Small intestine (tissue), 7 donors: ENCODE results near the gene GMPS. TPM values are rescaled to one million over a fixed set of nuclear protein-coding genes. Genes with fewer than 3 reads are reported as not detected.

Experiments
- DNase-seq, 2 donors: peaks; one replicate each; pipeline versions ENCODE4 v3.0.0 to v3.0.0-alpha.2; 2013
- FAIRE-seq: peaks from 2 replicates; lab custom pipeline; 2012; peaks lifted over from hg19 to GRCh38; lab: Jason Lieb, UNC
- H3K27ac ChIP-seq, 3 donors: one replicate each; pipeline ENCODE4 v1.5.1; 2013; ENCODE audit warnings: low read length in 2 of 3, mild to moderate bottlenecking in 2 of 3, control low read depth in 1 of 3, inconsistent platforms in 1 of 3, low read depth in 1 of 3, moderate library complexity in 1 of 3
- H3K27me3 ChIP-seq, 3 donors: one replicate each; pipeline ENCODE4 v1.6.1; 2013; ENCODE audit warnings: low read length in 3 of 3, inconsistent platforms in 1 of 3; ENCODE audit not compliant: control insufficient read depth in 3 of 3, insufficient read depth in 3 of 3
- H3K36me3 ChIP-seq, 3 donors: one replicate each; pipeline ENCODE4 v1.6.1; 2013; ENCODE audit warnings: low read length in 3 of 3, inconsistent platforms in 1 of 3, low read depth in 1 of 3, mild to moderate bottlenecking in 1 of 3, moderate library complexity in 1 of 3; ENCODE audit not compliant: control insufficient read depth in 3 of 3, insufficient read depth in 2 of 3
- H3K4me1 ChIP-seq, 3 donors: one replicate each; pipeline ENCODE4 v1.6.1; 2013; ENCODE audit warnings: low read length in 2 of 3, inconsistent platforms in 1 of 3, low read depth in 1 of 3, mild to moderate bottlenecking in 1 of 3, moderate library complexity in 1 of 3; ENCODE audit not compliant: control insufficient read depth in 3 of 3, insufficient read depth in 2 of 3
- H3K4me3 ChIP-seq, 3 donors: one replicate each; pipeline ENCODE4 v1.5.1; 2013; ENCODE audit warnings: low read length in 3 of 3, control low read depth in 1 of 3, inconsistent platforms in 1 of 3, low read depth in 1 of 3, mild to moderate bottlenecking in 1 of 3, moderate library complexity in 1 of 3
- H3K9me3 ChIP-seq, 2 donors: one replicate each; pipeline ENCODE4 v1.6.1; 2013; ENCODE audit warnings: low read depth in 1 of 2, low read length in 1 of 2; ENCODE audit not compliant: control insufficient read depth in 2 of 2, insufficient read depth in 1 of 2
- WGBS, 3 donors: extraction: QIAGEN DNeasy Blood & Tissue Kit; methylation state at CpG; one replicate each; pipeline ENCODE4 v1.1.7; 2013; 5-methylcytosine and 5-hydroxymethylcytosine counted together
- polyA plus RNA-seq, 4 donors: library from polyadenylated mRNA; stranded (reverse) in 3 of 4; unstranded in 1 of 4; fragments of 200-250 nt in 3 of 4; fragments of 120-200 nt in 1 of 4; gene quantifications; one replicate each; pipeline versions ENCODE4 v1.2.1 to v1.2.3, GENCODE V29; 2013
- donor health status: healthy with polysubstance abuse.
- donor health status: control.
- donor health status: control.
- donor health status: Bipolar disorder and iron deficiency.
- donor health status: healthy.

The GMPS gene
- polyA plus RNA-seq, 4 donors: 8.9 to 39.2 (median 18.9) TPM

DNA sequence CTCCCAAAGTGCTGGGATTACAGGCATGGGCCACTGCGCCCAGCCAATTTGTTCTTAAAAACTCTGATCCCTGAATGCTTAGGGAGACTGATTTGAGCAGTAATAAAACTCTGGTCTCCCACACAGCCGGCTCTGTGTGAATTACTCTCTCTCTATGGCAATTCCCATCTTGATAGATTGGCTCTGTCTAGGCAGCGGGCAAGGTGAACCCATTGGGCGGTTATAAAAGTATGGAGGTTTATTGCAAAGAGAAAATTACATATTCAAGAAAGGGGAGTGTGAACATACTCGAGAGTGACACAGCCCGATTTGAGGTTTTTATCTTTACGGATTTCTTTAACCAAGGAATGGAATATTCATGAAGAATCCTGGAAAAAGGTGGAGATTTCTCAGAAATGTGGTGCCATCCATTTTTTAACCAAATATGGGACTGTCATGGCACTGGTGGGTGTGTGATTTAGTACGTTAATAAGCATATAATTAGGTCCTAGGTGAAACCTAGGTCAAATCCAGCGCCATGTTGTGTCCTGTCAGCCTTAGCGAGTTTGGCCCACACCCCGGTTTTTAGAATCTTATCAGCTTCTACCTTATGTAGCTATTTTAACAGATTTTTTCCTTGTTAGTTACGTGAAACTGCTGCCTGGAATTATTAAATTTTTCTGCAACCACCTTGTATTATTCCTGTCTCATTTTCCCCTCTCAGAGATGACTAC is 7.2 kb upstream of the GMPS start:
- no peak for DNase-seq
- Histone ChIP-seq H3K27me3 (no peaks in the 10 kb centered on the region), H3K36me3 (no peaks in the 10 kb centered on the region), H3K9me3 (no peaks in the 10 kb centered on the region), H3K27ac (no peak overlapping the region), H3K4me3 (no peak overlapping the region), H3K4me1 (no peaks in the 10 kb centered on the region)
- WGBS, 3 donors: 82 to 89% (median 85%) methylated on average over 12 of the region's 12 CpGs
- FAIRE-seq: no peak

DNA sequence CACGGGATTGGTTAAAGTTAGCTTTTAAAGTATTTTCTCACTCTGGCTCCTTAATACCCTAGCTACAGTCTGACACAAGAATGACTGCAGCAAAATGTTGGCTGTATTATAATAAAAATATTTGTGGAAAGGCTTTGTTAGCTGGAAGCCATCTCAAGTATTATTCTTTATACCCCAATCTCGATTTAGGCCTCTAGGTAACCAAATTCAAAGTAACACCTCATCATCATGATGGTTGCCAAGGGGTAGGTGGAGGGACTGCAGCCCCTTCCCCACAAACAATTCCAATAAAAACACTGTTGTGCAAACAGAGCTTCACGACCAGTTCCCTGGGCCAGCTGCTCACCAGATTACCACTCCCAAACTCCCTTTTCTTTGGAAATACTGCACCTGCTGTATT is 759 bp upstream of the GMPS start:
- Histone ChIP-seq H3K4me1 (peaks cover 0 to 7% (median 0%) of the 10 kb centered on the region in 3 donors), H3K27me3 (no peaks in the 10 kb centered on the region), H3K27ac (peak overlapping the region; percentile 79 to 97 (median 80)), H3K4me3 (peak overlapping the region; percentile 44 to 58 (median 57)), H3K9me3 (no peaks in the 10 kb centered on the region), H3K36me3 (no peaks in the 10 kb centered on the region)
- 28 to 36% (median 33%) methylated on average over 3 of the region's 3 CpGs for WGBS, 3 donors
- no peak for FAIRE-seq
- no peak for DNase-seq

DNA sequence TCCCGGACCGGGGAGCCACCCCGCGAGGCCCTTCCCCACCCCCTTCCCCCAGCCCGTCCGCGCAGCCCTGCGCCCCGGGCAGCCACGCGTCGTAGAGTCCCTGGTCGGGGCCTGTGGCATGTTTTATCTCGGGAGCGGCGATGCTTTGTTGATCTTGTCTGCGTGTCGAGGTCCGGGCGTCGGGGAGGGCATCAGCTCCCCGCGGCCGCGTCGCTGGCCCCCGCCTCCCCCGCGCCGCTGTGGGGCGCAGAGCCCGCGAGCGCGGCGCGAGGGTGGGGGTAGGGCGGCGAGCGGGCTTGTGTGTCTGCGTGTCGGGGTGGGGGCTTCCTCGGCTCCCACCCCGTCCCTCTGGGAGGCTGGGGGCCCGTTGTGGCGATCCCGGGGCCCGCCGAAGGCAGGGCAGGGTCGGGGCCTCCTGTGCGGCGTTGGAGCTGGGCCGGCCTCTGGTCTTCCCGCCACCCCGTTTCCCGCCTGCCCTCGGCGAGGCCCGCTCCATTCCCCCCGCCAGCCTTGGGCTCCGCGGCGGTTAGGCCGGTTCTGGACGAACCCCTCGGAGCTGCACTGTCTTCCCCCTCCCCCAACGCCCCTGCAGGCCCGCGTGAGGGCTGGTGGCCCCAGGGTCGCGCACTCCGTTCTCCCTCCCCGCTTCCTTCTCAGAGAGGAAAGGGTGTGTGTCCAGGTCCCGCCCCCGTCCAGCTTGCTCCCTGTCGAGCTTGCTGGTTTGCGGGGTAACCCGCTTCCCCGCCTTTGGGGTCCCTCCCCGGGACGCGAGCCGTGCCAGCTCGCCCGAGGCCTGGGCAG is 695 bp downstream of the GMPS start:
- WGBS, 3 donors: 0 to 1% (median 0%) methylated on average over 47 to 85 of the region's 85 CpGs
- no peaks in the 10 kb centered on the region for H3K9me3 ChIP-seq
- peaks cover 0 to 7% (median 0%) of the 10 kb centered on the region in 3 donors for H3K4me1 ChIP-seq
- DNase-seq (peak; percentile 51 to 78), FAIRE-seq (no peak)
- H3K4me3 ChIP-seq: peak overlapping the region; percentile 73 to 100 (median 91)
- no peaks in the 10 kb centered on the region for H3K27me3 ChIP-seq
- peaks cover 0 to 2% (median 0%) of the 10 kb centered on the region in 3 donors for H3K36me3 ChIP-seq
- peak overlapping the region; percentile 88 to 97 (median 95) for H3K27ac ChIP-seq

DNA sequence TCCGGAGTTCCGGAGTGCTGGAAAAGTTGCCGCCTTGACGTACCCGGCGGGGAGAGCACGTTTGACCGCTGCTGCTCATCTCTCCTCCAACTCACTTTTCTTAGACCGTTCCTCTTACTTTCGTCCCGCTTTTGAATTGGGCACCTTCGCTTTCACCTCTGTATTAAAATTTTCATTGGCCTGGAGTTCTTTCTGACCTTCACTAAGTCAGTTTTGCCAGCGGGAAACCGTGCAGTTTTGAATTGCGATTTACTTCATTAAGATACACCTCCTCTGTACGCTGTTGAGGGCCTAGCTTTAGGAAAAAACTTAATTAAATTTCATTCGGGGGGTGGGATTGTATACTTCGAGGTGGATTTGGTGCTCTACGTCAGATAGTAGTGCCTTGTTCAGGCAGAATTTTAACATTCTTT is 1.3 kb downstream of the GMPS start:
- H3K4me3 ChIP-seq: peak overlapping the region; percentile 73 to 100 (median 91)
- 1% methylated on average over 19 of the region's 19 CpGs for WGBS, 3 donors
- H3K9me3 ChIP-seq: no peaks in the 10 kb centered on the region
- no peak for DNase-seq
- no peak for FAIRE-seq
- H3K4me1 ChIP-seq: peaks cover 0 to 7% (median 0%) of the 10 kb centered on the region in 3 donors
- H3K27me3 ChIP-seq: no peaks in the 10 kb centered on the region
- peak overlapping the region; percentile 88 to 97 (median 95) for H3K27ac ChIP-seq
- peaks cover 0 to 2% (median 0%) of the 10 kb centered on the region in 3 donors for H3K36me3 ChIP-seq

DNA sequence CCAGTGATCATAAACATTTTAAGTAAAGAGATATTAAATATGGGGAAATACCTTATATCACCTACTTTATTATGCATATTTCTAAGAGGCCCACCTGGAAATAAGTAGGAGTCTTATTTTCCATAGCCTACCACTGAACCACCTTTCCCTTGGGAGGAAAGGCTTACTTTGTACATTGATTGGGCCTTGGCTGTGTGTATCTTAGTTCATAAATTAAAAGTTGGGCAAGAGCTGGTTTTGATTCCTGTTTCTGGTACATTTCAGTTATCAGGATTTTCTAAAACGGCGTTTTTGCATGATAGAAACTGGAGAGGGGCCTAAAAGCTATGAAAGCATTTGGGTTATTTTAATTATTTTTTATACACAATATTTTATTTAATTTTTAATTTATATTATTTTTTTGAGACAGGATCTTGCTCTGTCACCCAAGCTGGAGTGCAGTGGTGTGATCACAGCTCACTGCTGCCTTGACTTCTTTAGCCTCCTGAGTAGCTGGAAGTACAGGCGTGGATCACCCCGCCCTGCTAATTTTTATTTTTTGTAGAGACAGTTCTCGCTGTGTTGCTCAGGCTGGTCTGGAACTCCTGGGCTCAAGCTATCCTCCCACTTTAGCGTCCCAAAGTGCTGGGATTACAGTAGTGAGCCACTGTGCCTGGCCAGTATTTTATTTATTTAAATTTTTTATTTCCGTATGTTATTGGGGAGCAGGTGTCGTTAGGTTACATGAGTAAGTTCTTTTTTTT is 2.6 kb downstream of the GMPS start:
- H3K4me1 ChIP-seq: peaks cover 0 to 7% (median 0%) of the 10 kb centered on the region in 3 donors
- WGBS, 3 donors: 75 to 80% (median 77%) methylated on average over 8 of the region's 8 CpGs
- peaks cover 0 to 2% (median 0%) of the 10 kb centered on the region in 3 donors for H3K36me3 ChIP-seq
- FAIRE-seq (no peak), DNase-seq (no peak)
- no peak overlapping the region for H3K4me3 ChIP-seq
- no peak overlapping the region for H3K27ac ChIP-seq
- no peaks in the 10 kb centered on the region for H3K9me3 ChIP-seq
- no peaks in the 10 kb centered on the region for H3K27me3 ChIP-seq

DNA sequence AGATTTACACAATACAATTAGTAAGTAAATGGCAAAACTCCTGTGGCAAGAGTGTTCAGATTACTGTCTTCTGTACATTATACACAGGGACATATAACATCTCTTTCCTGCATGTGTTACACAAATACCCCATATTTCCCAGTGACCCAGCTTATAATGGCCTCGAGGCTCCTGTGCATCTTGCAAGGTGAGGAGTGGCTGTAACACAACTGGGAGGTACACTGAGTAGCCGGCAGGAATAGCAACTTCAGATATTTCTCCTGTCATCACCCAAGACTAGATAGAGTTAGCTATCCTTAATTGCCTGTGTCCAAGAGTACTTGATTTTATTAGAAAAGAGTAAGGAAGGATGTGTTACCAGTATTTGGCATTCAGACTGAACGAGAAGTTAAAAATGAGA is 5.6 kb downstream of the GMPS start:
- peaks cover 0 to 7% (median 0%) of the 10 kb centered on the region in 3 donors for H3K4me1 ChIP-seq
- no peaks in the 10 kb centered on the region for H3K27me3 ChIP-seq
- peaks cover 0 to 2% (median 0%) of the 10 kb centered on the region in 3 donors for H3K36me3 ChIP-seq
- H3K4me3 ChIP-seq: no peak overlapping the region
- FAIRE-seq (no peak), DNase-seq (no peak)
- H3K27ac ChIP-seq: no peak overlapping the region
- WGBS, 3 donors: 54 to 67% (median 65%) methylated on average over 3 of the region's 3 CpGs
- no peaks in the 10 kb centered on the region for H3K9me3 ChIP-seq

DNA sequence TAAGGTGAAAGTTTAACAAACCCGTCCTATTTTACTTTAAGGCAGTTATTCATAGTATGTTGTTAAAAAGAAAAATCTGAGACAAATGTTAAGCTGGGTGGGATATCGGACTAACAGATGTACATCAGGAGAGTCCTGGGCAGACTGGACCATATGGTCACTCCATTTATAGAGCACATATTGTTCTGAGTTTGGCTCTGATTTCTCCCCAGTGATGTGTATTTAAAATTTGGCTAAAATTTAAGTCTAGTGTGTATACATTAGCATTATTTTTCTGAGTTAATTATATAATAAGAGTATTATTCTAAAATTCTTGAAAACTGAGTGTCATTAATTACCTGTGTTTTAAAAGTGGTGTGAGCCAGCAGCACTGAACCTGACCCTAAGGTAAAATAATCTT is 6.1 kb downstream of the GMPS start:
- no peak overlapping the region for H3K27ac ChIP-seq
- H3K36me3 ChIP-seq: peaks cover 0 to 2% (median 0%) of the 10 kb centered on the region in 3 donors
- FAIRE-seq: no peak
- no peak for DNase-seq
- H3K27me3 ChIP-seq: no peaks in the 10 kb centered on the region
- no peaks in the 10 kb centered on the region for H3K9me3 ChIP-seq
- H3K4me1 ChIP-seq: peaks cover 0 to 7% (median 0%) of the 10 kb centered on the region in 3 donors
- 83 to 94% (median 94%) methylated on average over 2 of the region's 2 CpGs for WGBS, 3 donors
- no peak overlapping the region for H3K4me3 ChIP-seq

DNA sequence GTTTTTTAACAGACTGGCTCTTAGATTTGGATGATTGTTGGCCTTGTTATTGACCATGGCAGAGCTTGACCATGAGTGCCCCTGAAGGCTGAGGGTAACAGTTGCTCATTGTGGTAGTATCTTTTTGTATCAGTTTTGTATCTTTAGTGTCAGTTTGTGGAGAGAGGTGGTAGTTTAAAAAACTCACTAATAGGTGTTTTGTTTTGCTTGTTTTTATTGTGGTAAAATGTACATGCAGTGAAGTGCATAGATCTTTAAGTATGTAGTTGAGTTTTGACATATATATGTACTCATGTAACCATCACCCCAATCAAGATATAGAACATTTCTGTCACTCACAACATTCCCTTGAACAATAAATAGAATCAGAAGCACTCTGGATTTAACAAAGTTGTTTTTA is 9.8 kb downstream of the GMPS start:
- Histone ChIP-seq H3K27me3 (no peaks in the 10 kb centered on the region), H3K27ac (no peak overlapping the region), H3K4me3 (no peak overlapping the region), H3K4me1 (peaks cover 0 to 3% (median 0%) of the 10 kb centered on the region in 3 donors), H3K9me3 (no peaks in the 10 kb centered on the region), H3K36me3 (no peaks in the 10 kb centered on the region)
- DNase-seq: no peak
- no peak for FAIRE-seq
